Measurements from ENCODE around the gene FHAD1.

DNA sequence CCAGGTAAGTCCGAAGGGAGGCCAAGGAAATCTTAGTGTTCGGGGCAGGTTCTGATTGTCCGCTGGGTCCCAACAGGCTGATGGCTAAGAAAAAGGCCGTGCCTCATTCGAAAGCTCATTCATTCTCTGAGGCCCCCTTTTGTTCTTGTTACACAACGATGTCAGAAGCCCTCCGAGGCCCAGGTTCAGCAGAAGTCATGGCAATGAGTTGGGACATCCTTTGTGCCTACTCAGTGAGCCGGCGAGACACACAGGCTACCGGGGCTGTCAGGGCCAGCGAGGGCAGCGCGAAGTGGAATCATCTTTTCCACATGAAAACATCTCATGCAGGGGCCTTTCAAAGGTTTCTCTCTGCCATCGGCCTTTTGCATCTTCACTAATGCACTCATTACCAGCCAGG, 113.7 kb downstream of the FHAD1 start:
- TF ChIP-seq, protein P1, sequence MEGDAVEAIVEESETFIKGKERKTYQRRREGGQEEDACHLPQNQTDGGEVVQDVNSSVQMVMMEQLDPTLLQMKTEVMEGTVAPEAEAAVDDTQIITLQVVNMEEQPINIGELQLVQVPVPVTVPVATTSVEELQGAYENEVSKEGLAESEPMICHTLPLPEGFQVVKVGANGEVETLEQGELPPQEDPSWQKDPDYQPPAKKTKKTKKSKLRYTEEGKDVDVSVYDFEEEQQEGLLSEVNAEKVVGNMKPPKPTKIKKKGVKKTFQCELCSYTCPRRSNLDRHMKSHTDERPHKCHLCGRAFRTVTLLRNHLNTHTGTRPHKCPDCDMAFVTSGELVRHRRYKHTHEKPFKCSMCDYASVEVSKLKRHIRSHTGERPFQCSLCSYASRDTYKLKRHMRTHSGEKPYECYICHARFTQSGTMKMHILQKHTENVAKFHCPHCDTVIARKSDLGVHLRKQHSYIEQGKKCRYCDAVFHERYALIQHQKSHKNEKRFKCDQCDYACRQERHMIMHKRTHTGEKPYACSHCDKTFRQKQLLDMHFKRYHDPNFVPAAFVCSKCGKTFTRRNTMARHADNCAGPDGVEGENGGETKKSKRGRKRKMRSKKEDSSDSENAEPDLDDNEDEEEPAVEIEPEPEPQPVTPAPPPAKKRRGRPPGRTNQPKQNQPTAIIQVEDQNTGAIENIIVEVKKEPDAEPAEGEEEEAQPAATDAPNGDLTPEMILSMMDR (IDR thresholded peaks at IDR 0.05), result no peak
- TF ChIP-seq POLR2A (IDR thresholded peaks at IDR 0.05) (no peak), POLR2AphosphoS5 (IDR thresholded peaks at IDR 0.05) (no peak)

Data from prostate gland (tissue), 2 donors.